GM19467 (cell line): ENCODE data around the gene SESN3.
"Not testable (repeated sequence)": the region's sequence is repeated elsewhere in the genome, so short reads cannot be mapped to it uniquely, and the experiment has no call there.

ENCODE experiments used
- ATAC-seq: cut with Tn5 transposase; IDR thresholded peaks from one replicate; pipeline ENCODE4 v1.9.1; 2021; ENCODE audit warnings: mild to moderate bottlenecking, moderate library complexity; ENCODE audit not compliant: unreplicated experiment

The SESN3 gene

DNA sequence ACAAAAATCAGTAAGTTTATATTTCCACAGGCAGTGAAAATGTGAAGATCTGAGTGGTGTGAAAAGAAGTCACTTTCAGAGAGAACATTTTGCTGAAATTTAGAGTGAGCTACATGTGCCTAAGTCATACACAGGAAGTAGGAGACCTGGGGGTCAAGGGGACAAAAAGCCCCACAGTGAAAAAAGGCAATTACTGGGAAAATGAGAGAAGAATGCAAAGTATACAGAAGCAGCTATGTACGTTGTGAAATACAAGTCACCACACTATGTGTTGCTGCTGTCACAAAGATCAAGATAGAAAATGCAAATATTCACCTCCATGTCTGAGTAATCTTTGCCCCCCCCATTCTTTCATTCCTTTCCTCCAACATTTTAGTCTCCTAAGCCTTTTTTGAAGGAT, 21.6 kb upstream of the SESN3 start:
- ATAC-seq: no peak

DNA sequence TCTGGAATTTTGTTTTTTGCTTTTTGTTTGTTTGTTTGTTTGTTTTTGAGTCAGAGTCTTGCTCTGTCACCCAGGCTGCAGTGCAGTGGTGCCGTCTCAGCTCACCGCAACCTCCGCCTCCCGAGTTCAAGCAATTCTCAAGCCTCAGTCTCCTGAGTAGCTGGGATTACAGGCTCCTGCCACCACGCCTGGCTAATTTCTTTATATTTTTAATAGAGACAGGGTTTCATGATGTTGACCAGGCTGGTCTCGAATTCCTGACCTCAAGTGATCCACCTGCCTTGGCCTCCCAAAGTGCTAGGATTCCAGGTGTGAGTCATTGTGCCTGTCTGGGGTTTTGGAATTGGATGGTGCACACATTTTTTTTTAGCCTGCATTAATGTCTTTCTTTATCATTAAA, 20.9 kb upstream of the SESN3 start:
- ATAC-seq: not testable (repeated sequence)

DNA sequence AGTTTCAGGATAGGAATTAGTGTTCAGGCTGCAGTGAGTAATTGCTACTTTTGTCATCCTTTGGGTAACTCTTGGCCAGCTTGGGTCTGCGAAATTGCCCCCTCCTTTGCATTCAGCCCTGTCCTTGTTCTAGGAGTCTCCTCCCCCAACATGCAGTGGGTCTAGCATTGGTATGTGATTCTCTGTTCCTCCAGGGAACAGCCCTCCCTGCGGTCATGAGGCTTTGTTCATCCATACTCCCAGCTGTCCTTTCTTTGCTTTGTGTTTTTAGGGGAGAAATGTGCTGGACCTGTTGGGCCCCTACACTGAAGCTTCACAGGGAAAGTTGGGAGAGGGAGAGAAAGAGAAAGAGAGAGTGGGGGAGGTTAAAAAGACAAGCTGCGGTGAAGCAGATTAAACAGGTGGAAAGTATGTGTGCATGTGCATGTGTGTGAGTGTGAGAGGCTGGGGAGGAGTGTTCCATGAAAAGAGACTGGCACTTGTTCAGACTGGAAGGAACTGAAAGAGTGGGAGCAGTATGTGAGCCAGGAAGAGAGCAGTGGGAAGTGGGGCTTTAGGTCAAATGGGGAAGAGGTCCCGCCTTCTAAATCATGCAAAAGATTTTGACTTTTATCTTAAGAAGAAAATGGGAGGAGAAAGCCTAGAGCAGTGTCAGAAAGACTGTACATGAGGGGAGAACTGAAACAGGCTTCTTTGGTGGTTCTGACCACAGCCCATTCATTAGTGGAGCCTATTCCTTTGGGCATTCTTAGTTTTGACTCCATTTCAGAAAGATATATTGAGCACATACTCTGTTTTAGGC, 17.9 kb upstream of the SESN3 start:
- ATAC-seq: peak; percentile 80

DNA sequence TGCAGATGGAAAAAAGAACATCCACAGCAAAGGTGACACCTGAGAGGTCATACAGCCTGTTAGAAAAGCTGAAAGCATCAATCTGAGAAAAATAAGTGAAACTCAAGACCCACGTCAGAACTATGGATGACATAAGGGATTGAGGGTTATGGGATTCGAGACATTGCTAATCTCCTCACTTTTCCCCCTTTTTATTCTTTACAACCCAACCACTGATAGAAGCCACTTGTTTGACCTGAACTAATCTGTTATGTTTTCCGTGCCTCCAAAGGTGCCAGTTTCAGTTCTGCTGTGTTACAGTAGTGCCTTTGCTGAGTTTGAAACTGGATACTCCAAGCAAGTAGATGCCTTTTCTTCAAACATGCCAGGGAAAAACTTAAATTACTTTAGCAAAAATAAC, 16.9 kb upstream of the SESN3 start:
- ATAC-seq: no peak

DNA sequence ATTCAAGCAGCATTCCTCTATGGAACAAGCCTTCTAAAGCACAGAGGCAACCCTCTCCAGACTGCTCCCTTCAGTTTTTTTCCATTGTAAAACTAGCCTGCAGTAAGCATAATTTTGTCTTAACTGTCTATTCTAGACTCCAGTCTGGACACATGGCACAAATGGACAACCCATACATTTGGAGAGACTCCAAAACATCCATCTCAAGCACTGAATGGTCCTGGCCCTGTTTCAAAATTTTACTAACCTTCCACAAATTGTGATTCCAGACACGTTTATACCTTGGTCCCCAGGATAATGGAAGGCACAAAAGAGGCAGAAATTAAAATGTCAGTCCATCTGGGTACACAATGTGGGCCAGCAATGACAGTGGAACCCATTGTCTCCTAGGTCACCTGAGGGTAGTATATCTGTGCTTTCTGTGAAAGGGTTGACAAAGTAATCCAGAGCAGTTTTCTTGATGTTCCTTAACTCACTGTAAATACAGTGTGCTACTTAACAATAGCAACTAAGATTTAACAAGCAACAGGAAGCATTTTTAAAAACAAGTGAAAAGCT, 16.2 kb upstream of the SESN3 start:
- ATAC-seq: no peak

DNA sequence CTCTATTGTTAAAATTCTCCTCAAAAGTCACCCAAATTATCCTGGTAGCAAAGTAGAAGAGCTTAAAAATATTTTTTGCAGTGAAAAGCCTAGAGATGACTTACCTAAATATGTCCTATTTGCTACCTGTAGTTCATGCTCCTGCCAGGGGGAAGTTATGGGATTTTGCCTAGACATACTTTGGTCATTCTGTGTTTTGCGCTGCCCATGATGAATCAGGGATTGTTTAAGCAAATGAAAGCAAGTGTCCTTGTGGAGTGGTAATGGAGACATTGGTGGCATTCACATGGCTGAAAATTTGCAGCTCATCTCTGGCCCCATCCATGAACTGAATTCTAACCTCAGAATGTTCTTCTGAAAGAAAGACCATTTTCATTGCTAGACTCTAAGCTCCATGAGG, 14.6 kb upstream of the SESN3 start:
- ATAC-seq: no peak

DNA sequence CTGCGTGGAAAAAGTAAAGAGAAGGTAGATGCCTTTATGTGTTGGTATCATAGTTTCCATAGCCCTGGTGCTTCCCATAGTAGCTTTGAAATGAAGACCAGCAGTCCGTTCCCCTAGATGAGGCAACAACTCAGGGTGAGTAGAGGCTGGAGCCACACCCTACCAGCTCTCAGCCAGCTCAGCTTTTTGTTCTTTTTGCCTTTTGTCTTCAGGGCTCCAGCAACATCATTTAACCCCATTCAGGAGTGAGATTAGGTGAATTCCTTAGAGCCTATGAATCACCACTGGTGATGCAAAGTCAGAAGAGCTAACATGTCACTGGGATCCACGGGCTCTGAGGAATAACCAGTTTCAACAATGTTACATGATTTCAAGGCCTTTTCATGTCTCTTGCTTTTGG, 14.0 kb upstream of the SESN3 start:
- no peak for ATAC-seq

DNA sequence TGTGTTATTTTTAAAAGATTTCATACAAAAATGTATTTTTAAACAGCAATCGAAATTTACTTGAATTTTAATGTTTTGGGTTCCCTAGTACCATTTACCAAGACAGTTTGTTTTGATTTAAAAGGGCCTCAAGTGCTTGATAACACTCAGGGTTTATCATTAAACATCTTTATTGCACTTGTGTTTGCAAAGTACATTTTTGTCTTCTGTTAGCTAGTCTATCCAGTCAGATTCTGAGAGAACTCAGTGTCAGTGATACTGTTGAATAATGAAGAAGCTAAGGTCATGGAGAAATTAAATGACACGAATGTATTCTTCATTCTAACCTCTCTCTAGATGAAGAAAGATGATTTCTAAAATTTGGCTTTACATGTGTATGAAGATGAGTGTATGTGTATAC, 12.7 kb upstream of the SESN3 start:
- no peak for ATAC-seq

DNA sequence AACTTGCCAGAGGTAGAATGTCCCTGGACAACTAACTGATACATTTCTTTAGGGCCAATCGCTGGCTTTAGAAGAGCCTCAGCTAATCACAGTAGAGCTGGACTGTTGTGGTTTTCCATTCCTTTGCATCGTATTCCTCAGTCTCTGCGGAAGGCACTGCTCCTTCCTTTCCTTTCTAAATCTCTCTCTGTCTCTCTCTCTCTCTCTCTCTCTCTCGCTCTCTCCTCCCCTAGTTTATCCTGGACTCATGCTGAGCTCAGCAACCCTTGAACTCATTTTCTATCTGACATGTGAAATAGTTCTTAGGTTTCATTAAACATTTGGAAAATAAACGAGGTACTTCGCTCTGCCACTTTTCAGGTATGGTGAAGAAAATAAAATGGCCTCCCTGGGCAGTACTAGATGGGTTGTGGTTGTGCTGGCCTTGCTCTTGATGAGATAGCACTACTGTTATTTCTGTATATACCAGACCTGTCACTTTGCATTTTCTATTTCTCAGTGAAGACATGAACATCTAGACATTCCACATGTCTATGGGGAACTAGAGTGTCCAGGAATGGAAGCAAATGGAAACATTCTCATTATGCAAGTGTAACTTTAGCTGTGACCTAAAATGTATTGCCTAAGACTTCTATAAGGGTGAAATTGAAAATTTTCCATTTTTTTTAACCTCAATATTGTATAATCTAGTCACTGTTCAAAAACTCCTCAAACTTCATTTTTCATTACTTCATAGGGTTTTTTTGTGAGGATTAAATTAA, 12.0 kb upstream of the SESN3 start:
- no peak for ATAC-seq

DNA sequence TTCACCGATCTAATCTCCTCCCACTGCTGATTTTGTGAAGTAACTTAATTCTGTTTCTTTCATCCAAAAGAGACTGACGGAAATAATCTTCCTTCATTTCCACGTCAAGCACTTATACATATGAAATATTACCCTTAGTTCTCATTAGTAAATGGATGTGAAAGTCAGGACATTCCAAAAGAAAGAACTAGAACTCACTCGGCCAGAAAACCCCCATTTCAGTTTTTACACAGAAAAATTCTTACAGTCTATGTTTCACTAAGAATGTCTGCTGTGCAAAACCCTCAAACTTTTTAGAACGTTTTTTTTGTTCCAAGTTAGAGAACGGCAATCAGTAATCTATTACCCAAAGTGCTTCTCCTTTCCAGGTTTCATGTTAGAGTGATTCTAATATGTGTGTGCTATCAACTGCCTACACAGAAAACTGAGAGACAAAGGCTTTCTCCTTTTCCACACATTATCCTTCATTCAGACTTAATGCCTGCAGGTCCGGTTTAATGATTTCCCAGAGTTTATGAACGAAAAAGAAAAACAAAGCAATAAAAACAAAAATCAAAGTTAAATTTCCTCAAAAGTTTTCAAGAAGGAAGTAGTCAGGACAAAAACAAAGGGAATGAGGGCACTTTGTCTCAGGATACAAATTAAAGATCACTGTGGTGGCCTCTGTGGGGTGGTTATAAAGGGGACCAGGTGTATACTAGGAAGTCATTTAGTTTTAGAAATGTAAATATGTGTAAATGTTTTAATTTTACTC, 11.3 kb upstream of the SESN3 start:
- peak; percentile 56 for ATAC-seq

DNA sequence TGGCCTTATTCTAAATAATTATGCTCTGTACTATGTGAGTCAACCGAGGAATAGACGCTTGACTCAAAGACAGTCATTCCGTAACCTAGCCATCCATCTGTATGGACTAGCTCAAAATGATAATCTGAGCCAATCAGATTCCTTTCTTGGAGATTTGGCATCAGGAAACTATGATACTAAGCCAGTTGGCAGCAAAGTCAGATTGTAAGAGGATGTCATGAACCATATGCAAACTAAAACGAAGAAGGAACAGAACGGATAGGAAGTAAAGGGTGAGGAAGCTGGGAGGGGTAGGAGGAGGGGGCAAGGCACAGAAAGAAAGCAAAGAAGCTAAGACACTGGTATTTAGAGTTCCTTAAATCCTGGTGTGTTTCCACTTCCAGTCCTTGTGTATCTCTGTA, 10.7 kb upstream of the SESN3 start:
- ATAC-seq: peak; percentile 62

DNA sequence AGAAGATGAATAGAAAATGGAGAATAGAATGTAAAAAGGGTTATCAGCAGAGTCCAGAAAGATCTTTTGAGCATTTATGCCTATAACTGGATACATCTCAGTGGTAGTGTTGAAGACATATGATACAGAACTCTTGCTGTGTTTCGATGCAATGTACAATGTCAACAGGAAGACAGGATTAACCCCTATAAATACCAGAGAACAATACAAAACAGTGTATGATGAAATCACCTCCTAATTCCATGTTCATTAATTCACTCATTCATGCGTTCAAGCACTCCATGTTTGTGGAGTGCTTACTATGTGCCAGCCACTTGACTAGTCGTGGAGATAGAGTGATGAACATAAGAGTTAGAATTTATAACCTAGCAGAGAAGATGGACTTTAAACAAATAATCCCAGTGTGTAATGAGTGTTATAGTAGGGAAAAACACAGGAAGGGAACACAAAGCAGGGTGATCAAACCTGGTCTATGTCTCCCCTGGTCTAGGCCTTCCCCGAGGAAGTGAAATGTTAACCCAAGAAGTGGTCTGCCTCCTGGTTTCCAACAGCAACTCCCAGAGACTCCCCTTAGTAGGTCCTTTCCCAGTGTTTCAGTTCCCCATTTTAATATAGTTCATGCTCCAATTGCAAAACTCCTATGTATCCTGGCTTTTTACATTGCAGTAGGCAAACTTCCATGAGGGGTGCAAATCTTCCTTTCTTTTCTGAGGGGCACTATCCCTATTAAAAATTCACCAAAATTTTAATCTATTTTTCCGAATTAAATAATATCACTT, 9.1 kb upstream of the SESN3 start:
- ATAC-seq: no peak

DNA sequence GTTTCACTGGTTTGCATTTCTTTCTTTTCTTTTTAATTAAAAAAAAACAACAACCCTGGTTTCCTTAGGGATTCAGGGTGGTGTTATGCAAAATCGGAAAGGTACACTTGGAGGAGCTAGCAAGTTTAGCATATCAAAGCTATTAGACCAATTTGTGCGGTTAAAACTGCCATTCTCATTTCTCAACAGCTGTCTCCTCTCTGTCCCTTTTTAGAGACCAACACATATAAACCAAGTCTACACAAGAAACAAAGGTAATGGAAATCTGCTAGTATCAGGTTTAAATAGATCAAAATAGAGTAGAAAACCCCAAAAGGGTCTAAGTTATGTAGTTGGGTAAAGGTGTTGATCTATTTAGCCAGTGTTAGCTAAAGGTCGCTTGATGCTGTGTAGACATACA, 1.7 kb upstream of the SESN3 start:
- no peak for ATAC-seq

DNA sequence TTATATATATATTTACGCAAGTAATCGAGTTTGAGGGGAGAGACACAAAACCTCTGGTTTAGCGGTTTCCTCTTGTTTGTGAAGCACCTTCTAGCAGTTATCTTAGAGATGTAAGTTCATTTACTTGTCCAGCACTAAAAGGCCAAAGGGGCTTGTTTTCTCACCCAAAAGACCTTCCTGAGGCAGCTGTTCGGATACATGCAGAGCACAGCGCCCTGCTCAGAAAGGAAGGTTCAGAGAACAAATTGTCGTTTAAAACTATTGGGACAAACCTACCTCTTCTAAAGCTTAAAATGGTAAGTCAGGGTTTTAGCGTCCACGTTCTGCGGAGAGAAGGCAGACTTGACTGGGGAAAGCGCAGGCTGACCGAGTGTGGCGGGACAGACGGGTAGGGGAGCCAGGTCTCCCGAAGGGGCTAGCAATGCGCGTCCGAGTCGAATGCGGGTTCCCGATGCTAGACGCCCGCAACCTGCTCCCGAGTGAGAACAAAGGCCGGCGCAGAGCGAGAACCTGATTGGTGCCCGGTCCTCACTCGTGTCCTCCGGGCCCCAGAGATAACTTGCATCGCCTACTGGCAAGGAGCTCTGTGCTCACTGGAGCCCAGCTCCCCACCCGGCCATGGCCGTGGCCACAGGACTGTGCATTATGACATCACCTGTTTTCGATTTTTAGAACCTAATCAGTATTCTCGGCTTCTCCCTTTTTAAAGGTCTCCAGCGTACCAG, 1.0 kb upstream of the SESN3 start:
- ATAC-seq: peak; percentile 29

DNA sequence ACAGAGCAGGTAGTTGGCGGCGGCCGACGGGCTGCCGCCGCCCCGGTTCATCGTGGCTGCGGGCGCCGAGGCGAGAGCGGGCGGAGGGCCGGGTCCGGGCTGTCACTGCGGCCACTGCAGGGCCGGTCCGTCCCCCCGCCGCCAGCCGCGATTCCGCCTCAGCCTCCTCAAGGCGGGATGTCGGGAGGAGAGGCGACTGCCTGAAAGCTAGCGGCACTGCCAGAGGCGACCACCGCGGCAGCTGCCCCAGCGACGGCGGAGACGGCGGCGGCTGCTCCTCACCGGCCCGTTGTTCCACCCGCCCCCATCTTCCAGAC, 234 bp downstream of the SESN3 start:
- ATAC-seq: peak; percentile 7

DNA sequence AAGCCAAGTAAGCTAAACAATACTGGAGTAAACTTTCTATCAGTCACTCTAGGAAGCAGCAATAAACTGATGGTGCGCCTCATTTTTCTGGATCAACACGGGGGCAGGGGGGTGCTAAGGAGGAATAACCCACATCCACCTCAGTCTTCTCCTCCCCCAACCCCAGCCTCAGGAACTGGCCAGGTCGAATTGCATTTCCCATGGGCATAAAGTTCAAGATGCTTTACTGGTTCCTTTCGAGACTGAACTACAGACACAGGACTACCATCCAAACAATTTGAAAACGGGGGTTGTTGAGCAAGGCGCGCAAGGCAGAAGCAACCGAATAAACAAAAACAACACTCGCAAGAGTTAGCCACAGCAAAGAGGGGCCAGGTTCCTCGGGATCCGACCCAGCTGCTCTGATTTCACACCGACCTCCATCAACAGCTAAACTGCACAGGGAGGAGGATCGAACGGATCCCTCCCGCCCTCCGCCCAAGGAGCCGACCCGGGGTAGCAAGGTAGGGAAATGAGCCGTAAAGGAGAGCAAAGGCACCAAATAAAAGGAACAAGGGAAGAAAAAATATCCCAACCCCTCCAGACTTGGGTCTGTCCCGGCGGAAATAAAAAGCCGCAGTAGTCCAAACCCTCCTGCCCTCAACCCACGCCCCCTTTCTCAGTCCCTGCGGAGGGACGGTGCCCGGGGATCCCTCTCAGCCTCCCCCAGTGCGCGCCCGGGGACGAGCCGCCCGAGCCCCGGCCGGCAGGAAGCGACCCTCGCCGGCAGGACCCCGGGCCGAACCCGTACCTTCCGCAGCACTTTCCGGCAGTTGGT, 801 bp downstream of the SESN3 start:
- peak; percentile 6 for ATAC-seq

DNA sequence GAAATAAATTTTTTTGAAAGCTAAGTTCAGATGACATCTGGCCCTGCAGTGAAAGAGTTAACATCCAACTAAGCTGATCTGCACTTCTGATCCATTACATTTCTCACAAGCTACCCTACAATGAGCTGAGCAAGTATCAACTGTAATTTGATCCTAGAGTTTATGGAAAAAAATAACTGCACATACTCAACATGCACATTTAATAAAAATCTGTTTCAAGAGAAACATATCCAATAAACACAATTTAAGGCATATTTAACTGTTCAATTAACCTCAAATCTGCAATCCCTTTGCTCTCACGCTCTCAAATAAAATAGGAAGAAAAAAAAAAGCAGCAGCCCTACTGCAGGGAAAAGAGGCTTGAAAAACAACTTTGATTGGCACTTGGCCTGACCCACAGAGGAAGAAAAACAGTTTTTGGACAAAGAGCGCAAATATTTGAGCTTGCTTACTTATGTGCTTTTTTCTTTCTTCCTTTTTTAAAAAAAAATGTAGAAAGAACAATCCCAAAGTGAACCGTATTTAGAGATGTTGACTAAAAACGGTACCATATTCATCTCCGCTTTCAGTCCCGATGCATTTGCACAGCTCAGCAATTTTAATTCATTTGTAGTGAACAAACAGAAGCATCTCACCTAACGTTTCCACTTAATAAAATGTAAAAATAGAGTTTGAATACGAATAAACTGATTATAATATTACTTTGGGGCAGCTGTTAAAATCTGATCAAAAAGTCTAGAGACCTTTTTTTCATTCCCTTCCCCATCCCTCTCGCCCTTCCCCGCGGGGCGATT, 1.6 kb downstream of the SESN3 start:
- no peak for ATAC-seq

DNA sequence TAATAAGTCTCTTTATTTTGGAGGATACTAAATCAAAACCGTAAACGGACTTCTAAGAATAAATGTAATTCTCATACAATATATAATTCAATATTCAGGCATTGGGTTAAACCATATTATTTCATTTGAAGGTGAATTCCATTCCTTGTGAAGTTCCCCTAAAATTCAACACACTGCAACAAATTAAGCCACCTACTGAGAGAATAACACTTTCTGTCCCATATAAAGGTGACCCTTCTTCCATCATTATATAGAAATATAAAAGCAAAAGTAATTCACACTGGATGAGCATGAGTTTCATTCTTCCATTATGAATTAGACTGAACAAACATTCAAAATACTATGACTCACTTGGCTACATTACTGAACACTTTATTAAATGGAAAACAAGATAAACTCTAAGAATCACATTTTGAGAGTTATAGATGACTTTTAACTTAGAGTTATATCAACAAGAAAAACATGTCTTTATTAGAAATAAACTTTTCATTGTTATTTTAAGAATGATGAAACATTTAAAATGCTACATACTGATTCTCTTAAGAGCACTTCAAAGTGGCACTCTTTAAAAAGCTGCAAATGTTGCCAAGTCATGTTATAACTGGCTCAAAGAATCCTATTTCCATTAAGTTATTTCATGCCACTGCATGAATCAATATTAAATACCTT, 2.8 kb downstream of the SESN3 start:
- no peak for ATAC-seq
